Small intestine (tissue), 7 donors: ENCODE data around the gene CCT3. TPM values are rescaled to one million over a fixed set of nuclear protein-coding genes. Genes with fewer than 3 reads are reported as not detected.
A peak's percentile ranks its signal among the peaks of the same experiment; 100 is the strongest.

ENCODE experiments used
- DNase-seq, 2 donors: peaks; one replicate each; pipeline versions ENCODE4 v3.0.0 to v3.0.0-alpha.2; 2013
- FAIRE-seq: peaks from 2 replicates; lab custom pipeline; 2012; peaks lifted over from hg19 to GRCh38; lab: Jason Lieb, UNC
- H3K27ac ChIP-seq, 3 donors: one replicate each; pipeline ENCODE4 v1.5.1; 2013; ENCODE audit warnings: low read length in 2 of 3, mild to moderate bottlenecking in 2 of 3, control low read depth in 1 of 3, inconsistent platforms in 1 of 3, low read depth in 1 of 3, moderate library complexity in 1 of 3
- H3K27me3 ChIP-seq, 3 donors: one replicate each; pipeline ENCODE4 v1.6.1; 2013; ENCODE audit warnings: low read length in 3 of 3, inconsistent platforms in 1 of 3; ENCODE audit not compliant: control insufficient read depth in 3 of 3, insufficient read depth in 3 of 3
- H3K36me3 ChIP-seq, 3 donors: one replicate each; pipeline ENCODE4 v1.6.1; 2013; ENCODE audit warnings: low read length in 3 of 3, inconsistent platforms in 1 of 3, low read depth in 1 of 3, mild to moderate bottlenecking in 1 of 3, moderate library complexity in 1 of 3; ENCODE audit not compliant: control insufficient read depth in 3 of 3, insufficient read depth in 2 of 3
- H3K4me1 ChIP-seq, 3 donors: one replicate each; pipeline ENCODE4 v1.6.1; 2013; ENCODE audit warnings: low read length in 2 of 3, inconsistent platforms in 1 of 3, low read depth in 1 of 3, mild to moderate bottlenecking in 1 of 3, moderate library complexity in 1 of 3; ENCODE audit not compliant: control insufficient read depth in 3 of 3, insufficient read depth in 2 of 3
- H3K4me3 ChIP-seq, 3 donors: one replicate each; pipeline ENCODE4 v1.5.1; 2013; ENCODE audit warnings: low read length in 3 of 3, control low read depth in 1 of 3, inconsistent platforms in 1 of 3, low read depth in 1 of 3, mild to moderate bottlenecking in 1 of 3, moderate library complexity in 1 of 3
- H3K9me3 ChIP-seq, 2 donors: one replicate each; pipeline ENCODE4 v1.6.1; 2013; ENCODE audit warnings: low read depth in 1 of 2, low read length in 1 of 2; ENCODE audit not compliant: control insufficient read depth in 2 of 2, insufficient read depth in 1 of 2
- WGBS, 3 donors: extraction: QIAGEN DNeasy Blood & Tissue Kit; methylation state at CpG; one replicate each; pipeline ENCODE4 v1.1.7; 2013; 5-methylcytosine and 5-hydroxymethylcytosine counted together
- polyA plus RNA-seq, 4 donors: library from polyadenylated mRNA; stranded (reverse) in 3 of 4; unstranded in 1 of 4; fragments of 200-250 nt in 3 of 4; fragments of 120-200 nt in 1 of 4; gene quantifications; one replicate each; pipeline versions ENCODE4 v1.2.1 to v1.2.3, GENCODE V29; 2013
- donor health status: healthy with polysubstance abuse.
- donor health status: control.
- donor health status: control.
- donor health status: Bipolar disorder and iron deficiency.
- donor health status: healthy.

The CCT3 gene
- polyA plus RNA-seq, 4 donors = 113 to 187 (median 155) TPM

DNA sequence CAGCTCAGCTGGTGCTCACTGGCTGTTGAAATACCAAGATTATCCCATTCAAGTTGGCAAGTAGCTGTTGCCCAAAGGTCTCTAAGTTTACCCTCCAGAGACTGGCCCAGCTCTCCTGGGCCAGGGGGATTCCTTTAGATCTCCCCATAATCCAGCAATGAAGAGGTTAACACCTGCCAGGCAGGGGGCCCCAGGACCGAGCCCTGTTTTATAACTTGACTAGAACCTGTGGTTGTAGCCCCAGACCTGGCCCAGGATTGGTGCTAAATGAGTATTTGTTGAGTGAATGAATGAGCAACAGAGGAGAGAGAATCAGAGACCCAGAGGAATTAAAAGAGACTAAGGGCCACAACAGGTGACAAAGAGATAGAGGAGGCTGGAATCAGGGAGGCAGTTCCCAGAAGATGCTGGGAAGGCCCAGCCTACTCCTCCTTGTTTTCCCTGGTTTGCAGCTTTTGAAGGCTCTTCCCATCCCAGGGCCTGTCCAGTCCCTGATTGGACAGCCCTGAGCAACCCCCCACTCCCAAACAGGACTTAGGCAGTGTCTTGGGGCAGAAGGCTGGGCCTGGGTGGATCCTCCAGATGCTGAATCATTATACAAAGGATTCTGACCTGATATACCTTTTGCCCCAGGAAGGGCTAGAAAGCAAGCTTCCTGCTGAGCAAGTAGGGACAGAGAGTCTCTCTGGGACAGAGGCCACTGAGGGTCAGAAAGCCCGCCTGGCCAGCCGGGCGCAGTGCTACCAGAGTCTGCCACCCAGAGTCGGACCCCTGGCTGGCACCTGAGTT is 28.5 kb upstream of the CCT3 start:
- no peaks in the 10 kb centered on the region for H3K9me3 ChIP-seq
- no peak overlapping the region for H3K4me3 ChIP-seq
- DNase-seq (no peak), FAIRE-seq (no peak)
- 78 to 88% (median 84%) methylated on average over 5 of the region's 5 CpGs for WGBS, 3 donors
- no peak overlapping the region for H3K27ac ChIP-seq
- H3K4me1 ChIP-seq = peaks cover 0 to 39% (median 0%) of the 10 kb centered on the region in 3 donors
- H3K27me3 ChIP-seq = peaks cover 0 to 3% (median 0%) of the 10 kb centered on the region in 3 donors
- H3K36me3 ChIP-seq = no peaks in the 10 kb centered on the region

DNA sequence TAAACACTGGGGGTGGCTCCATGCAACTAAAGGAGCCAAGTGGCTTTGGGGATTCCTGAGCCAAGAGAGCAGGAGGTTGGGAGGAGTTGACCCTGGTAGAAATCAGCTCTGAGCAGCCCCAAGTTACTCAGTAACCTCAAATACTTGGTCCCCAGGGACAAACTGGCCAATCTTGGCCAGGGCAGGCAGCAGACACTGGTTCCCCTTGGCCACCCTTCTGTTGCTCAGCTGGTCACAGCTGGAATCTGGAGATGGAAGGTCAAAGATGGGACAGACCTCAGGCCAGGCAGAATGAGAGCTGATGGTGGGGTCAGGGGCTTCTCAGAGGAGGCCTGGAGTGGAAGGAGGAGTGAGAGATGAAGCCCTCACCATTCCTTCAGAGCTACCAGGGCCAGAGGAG is 27.7 kb upstream of the CCT3 start:
- H3K27me3 ChIP-seq = peaks cover 0 to 3% (median 0%) of the 10 kb centered on the region in 3 donors
- DNase-seq (no peak), FAIRE-seq (no peak)
- no peak overlapping the region for H3K27ac ChIP-seq
- H3K4me3 ChIP-seq = no peak overlapping the region
- H3K9me3 ChIP-seq = no peaks in the 10 kb centered on the region
- no peaks in the 10 kb centered on the region for H3K36me3 ChIP-seq
- peaks cover 0 to 31% (median 0%) of the 10 kb centered on the region in 3 donors for H3K4me1 ChIP-seq

DNA sequence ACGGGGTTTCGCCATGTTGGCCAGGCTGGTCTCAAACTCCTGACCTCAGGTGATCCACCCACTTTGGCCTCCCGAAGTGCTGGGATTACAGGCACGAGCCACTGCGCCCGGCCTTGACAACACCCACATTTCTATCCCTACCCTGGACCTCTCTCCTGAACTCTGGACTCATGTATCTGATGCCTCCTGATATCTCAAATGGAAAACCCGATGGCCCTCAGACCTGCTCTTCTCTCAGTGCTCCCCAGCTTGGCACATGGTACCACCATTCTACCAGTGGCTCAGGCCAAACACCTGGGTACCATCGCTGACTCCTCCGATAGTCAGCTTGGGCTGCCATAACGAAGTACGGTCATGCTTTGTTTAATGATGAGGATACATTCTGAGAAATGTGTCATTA is 22.4 kb upstream of the CCT3 start:
- no peak overlapping the region for H3K27ac ChIP-seq
- no peaks in the 10 kb centered on the region for H3K36me3 ChIP-seq
- peaks cover 0 to 8% (median 2%) of the 10 kb centered on the region in 3 donors for H3K27me3 ChIP-seq
- H3K4me1 ChIP-seq = peaks cover 0 to 7% (median 0%) of the 10 kb centered on the region in 3 donors
- no peaks in the 10 kb centered on the region for H3K9me3 ChIP-seq
- H3K4me3 ChIP-seq = no peak overlapping the region
- FAIRE-seq (no peak), DNase-seq (peak in 1 of 2 donors; percentile 63)
- WGBS, 3 donors = 57 to 81% (median 62%) methylated on average over 11 of the region's 11 CpGs

DNA sequence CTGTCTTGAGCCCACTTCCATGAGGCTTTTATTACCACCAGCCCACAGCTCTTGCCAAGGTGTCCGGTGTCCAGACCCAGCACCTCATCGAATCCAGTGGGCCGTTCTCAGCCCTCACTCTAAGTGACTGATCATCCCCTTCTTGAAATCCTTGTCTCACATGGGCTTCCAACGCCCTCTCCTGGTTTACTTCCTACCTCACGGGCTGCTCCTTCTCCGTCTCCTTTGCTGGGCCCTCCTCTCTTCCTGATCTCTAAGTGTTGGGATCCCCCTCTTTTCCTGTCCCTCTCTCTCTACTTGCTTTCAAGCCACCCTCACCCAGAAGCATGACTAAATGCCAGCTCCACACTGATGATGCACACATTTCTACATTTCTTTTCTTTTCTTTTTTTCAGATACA is 21.9 kb upstream of the CCT3 start:
- Histone ChIP-seq H3K27me3 (peaks cover 0 to 8% (median 2%) of the 10 kb centered on the region in 3 donors), H3K4me3 (no peak overlapping the region), H3K9me3 (no peaks in the 10 kb centered on the region), H3K4me1 (peaks cover 0 to 7% (median 0%) of the 10 kb centered on the region in 3 donors), H3K36me3 (no peaks in the 10 kb centered on the region), H3K27ac (no peak overlapping the region)
- WGBS, 3 donors = 35 to 39% (median 36%) methylated on average over 6 of the region's 6 CpGs
- DNase-seq (no peak), FAIRE-seq (no peak)

DNA sequence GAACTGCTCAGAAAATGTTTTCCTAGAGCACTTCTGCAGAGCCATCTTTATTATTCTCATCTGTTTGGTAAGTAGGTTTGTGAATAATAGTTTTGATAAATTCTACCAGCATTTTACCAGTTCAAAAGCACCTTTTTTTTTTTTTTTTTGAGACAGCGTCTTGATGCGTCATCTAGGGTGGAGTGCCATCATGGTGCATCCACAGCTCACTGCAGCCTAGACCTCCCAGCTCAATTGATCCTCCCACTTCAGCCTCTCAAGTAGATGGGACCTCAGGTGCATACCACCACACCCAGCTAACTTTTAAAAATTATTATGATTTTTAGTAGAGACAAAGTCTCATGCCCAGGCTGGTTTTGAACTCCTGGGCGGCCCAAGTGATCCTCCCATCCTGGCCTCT is 21.2 kb upstream of the CCT3 start:
- Histone ChIP-seq H3K4me3 (no peak overlapping the region), H3K4me1 (peaks cover 0 to 7% (median 0%) of the 10 kb centered on the region in 3 donors), H3K36me3 (no peaks in the 10 kb centered on the region), H3K27ac (no peak overlapping the region), H3K27me3 (peaks cover 0 to 12% (median 5%) of the 10 kb centered on the region in 3 donors), H3K9me3 (peaks cover 0 to 6% of the 10 kb centered on the region in 2 donors)
- DNase-seq (no peak), FAIRE-seq (no peak)
- WGBS, 3 donors = 94 to 97% (median 96%) methylated on average over 3 of the region's 3 CpGs

DNA sequence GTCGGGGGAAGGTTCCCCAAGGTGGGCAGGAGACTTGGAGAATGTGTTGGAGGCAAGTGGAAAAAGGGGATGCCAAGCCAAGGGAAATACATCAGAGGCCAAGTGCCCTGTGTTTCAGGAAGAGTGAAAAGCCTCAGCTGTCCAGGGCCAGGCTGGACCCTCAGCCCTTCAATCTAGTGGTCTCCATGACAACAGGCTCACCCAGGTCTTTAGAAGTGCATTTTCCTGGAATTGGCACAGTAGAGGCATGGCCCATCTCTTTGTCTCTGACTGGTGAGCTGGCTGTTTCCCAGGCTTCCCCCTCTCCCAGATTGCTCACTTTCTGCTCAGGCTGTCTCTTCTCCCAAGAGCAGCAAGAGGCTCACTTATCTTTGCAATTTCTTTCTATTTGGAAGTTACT is 20.5 kb upstream of the CCT3 start:
- 76 to 100% (median 89%) methylated on average over 1 of the region's 1 CpG for WGBS, 3 donors
- Histone ChIP-seq H3K4me1 (peaks cover 0 to 7% (median 0%) of the 10 kb centered on the region in 3 donors), H3K9me3 (peaks cover 0 to 7% of the 10 kb centered on the region in 2 donors), H3K4me3 (no peak overlapping the region), H3K27ac (no peak overlapping the region), H3K36me3 (no peaks in the 10 kb centered on the region), H3K27me3 (peaks cover 0 to 16% (median 5%) of the 10 kb centered on the region in 3 donors)
- DNase-seq (no peak), FAIRE-seq (no peak)

DNA sequence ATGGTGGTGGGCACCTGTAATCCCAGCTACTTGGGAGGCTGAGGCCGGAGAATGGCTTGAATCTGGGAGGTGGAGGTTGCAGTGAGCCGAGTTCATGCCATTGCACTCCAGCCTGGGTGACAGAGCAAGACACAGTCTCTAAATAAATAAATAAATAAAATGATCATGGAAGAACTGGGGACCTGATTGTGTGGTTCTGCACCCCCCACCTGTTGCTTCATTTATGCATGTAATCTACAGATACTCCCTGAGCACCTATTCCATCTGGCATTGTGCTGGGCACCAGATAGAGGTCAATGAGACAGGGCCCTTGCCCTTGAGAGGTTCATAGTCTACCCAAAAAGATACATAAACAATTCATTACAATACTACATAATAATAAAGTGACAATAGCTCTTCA is 19.9 kb upstream of the CCT3 start:
- DNase-seq (no peak), FAIRE-seq (no peak)
- peaks cover 0 to 7% of the 10 kb centered on the region in 2 donors for H3K9me3 ChIP-seq
- H3K27ac ChIP-seq = no peak overlapping the region
- H3K27me3 ChIP-seq = peaks cover 0 to 16% (median 5%) of the 10 kb centered on the region in 3 donors
- WGBS, 3 donors = 87 to 96% (median 89%) methylated on average over 2 of the region's 2 CpGs
- peaks cover 0 to 7% (median 0%) of the 10 kb centered on the region in 3 donors for H3K4me1 ChIP-seq
- H3K4me3 ChIP-seq = no peak overlapping the region
- H3K36me3 ChIP-seq = no peaks in the 10 kb centered on the region

DNA sequence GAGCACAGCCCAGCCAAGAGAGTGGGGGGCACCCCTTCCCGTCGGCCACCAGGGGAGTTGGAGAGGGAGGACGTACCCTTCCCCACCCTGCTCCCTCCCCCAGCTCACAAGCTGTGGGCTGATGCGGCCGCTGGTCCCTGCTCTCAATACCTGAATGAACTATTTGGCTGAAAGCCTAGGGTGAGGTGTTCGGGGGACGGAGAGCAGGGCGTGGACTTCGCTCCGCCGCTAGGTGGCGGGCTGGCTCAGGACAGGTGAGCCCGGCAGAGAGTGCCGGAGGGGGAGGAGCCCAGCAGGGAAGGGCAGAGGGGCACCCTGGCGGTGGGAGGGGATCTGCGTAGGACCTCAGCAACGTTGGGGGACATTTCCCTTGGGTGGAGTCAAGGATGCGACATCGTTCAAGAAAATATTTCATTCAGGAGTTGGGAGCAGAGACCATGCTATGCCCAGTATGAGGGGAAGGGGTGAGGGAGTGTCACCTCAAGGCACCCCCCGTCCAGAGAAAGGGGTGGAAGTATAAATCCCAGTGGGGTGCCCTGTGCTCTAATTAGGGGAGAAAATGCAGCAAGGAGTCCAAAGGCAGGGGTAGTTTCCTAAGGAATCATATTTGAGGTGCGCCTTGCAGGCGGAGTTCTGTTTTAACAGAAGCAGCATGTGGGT is 18.9 kb upstream of the CCT3 start:
- Histone ChIP-seq H3K27ac (no peak overlapping the region), H3K36me3 (no peaks in the 10 kb centered on the region), H3K4me1 (peaks cover 0 to 7% (median 0%) of the 10 kb centered on the region in 3 donors), H3K4me3 (no peak overlapping the region), H3K27me3 (peaks cover 0 to 16% (median 5%) of the 10 kb centered on the region in 3 donors), H3K9me3 (peaks cover 0 to 7% of the 10 kb centered on the region in 2 donors)
- no peak for FAIRE-seq
- peak; percentile 81 to 90 for DNase-seq
- WGBS, 3 donors = 8 to 10% (median 10%) methylated on average over 22 of the region's 22 CpGs
